OCI-LY7 (cell line): ENCODE measurements around the gene PIGN.

Experiments used
- CTCF ChIP-seq: fragments of 200-600 bp; sonication (generic); conservative IDR thresholded peaks from 2 replicates; pipeline ENCODE4 v1.5.1; 2014; ENCODE audit warnings: mild to moderate bottlenecking, antibody characterized with exemption, low read length, moderate library complexity, mixed read lengths
- EZH2phosphoT487 ChIP-seq: fragments of 200-600 bp; sonication (generic); IDR thresholded peaks from 2 replicates; pipeline ENCODE4 v1.6.1; 2018; ENCODE audit warnings: low read depth, borderline replicate concordance, mild to moderate bottlenecking, mixed run types, antibody characterized with exemption, low read length, moderate library complexity, mixed read lengths

- TF ChIP-seq CTCF (no peak), EZH2phosphoT487 (no peak)
Measured at GRCh38 chr18:62214790-62215189, 27.9 kb upstream of the PIGN start.
